Lower leg skin (tissue), 3 donors: ENCODE measurements around the gene POLR2L.

ENCODE experiments used
- CTCF ChIP-seq, 3 donors: fragments of 450-650 bp; IDR thresholded peaks; one replicate each; pipeline ENCODE4 v1.5.1; 2016; ENCODE audit warnings: antibody characterized with exemption in 3 of 3, mild to moderate bottlenecking in 3 of 3, moderate library complexity in 2 of 3
- POLR2A ChIP-seq, 2 donors: fragments of 450-650 bp; IDR thresholded peaks; one replicate each; pipeline ENCODE4 v1.6.1; 2016 to 2017; ENCODE audit warnings: antibody characterized with exemption in 2 of 2, mild to moderate bottlenecking in 1 of 2, moderate library complexity in 1 of 2

GRCh38 chr11:832529-833113 is 9.7 kb downstream of the POLR2L start, which contains the start of gene CD151:
- TF ChIP-seq POLR2A (IDR thresholded peaks at IDR 0.05) = no peak
- TF ChIP-seq CTCF (IDR thresholded peaks at IDR 0.05) = no peak
